H9 (cell line): ENCODE measurements around the gene CPEB2. TPM values are rescaled to one million over a fixed set of nuclear protein-coding genes. Genes with fewer than 3 reads are reported as not detected.

Source experiments
- DNase-seq: peaks from one replicate; pipeline ENCODE4 v3.0.0-alpha.2; 2017
- H2AFZ ChIP-seq: one replicate; pipeline ENCODE4 v1.6.1; 2013; ENCODE audit warnings: mild to moderate bottlenecking, low read length, control low read depth, moderate library complexity
- H2AK5ac ChIP-seq: 2 replicates; pipeline ENCODE4 v1.6.1; 2013; ENCODE audit warnings: low read length, control low read depth, mixed read lengths; ENCODE audit not compliant: insufficient read length
- H2BK120ac ChIP-seq: one replicate; pipeline ENCODE4 v1.6.1; 2013; ENCODE audit warnings: low read depth, mild to moderate bottlenecking, low read length, control low read depth, inconsistent platforms; ENCODE audit not compliant: poor library complexity, severe bottlenecking
- H2BK12ac ChIP-seq: 2 replicates; pipeline ENCODE4 v1.6.1; 2013; ENCODE audit warnings: low read length, control low read depth, mixed read lengths, low read depth; ENCODE audit not compliant: insufficient read length
- H2BK15ac ChIP-seq: 2 replicates; pipeline ENCODE4 v1.6.1; 2013; ENCODE audit warnings: low read depth, low read length, control low read depth
- H2BK20ac ChIP-seq: one replicate; pipeline ENCODE4 v1.6.1; 2013; ENCODE audit warnings: low read depth, mild to moderate bottlenecking, low read length, control low read depth, inconsistent platforms; ENCODE audit not compliant: poor library complexity, severe bottlenecking
- H2BK5ac ChIP-seq: 2 replicates; pipeline ENCODE4 v1.6.1; 2013; ENCODE audit warnings: low read length, control low read depth, mixed read lengths; ENCODE audit not compliant: insufficient read length
- H3K14ac ChIP-seq: 2 replicates; pipeline ENCODE4 v1.6.1; 2013; ENCODE audit warnings: low read length, control low read depth; ENCODE audit not compliant: insufficient read depth
- H3K18ac ChIP-seq: 2 replicates; pipeline ENCODE4 v1.6.1; 2013; ENCODE audit warnings: low read depth, mild to moderate bottlenecking, mixed read lengths, low read length, control low read depth; ENCODE audit not compliant: insufficient read length
- H3K23ac ChIP-seq: 2 replicates; pipeline ENCODE4 v1.6.1; 2013; ENCODE audit warnings: low read length, control low read depth, mixed read lengths, low read depth; ENCODE audit not compliant: insufficient read length
- H3K23me2 ChIP-seq: 2 replicates; pipeline ENCODE4 v1.6.1; 2013; ENCODE audit warnings: low read depth, mild to moderate bottlenecking, mixed read lengths, low read length, control low read depth; ENCODE audit not compliant: insufficient read length, poor library complexity, severe bottlenecking
- H3K27ac ChIP-seq: 2 replicates; pipeline ENCODE4 v1.5.1; 2013; ENCODE audit warnings: low read length, control low read depth, mixed read lengths, low read depth; ENCODE audit not compliant: insufficient read length
- H3K27me3 ChIP-seq: 2 replicates; pipeline ENCODE4 v1.6.1; 2013; ENCODE audit warnings: low read length, control low read depth, inconsistent platforms; ENCODE audit not compliant: insufficient read depth
- H3K4ac ChIP-seq: 2 replicates; pipeline ENCODE4 v1.6.1; 2013; ENCODE audit warnings: low read depth, mild to moderate bottlenecking, control low read depth, inconsistent platforms, low read length, moderate library complexity
- H3K4me1 ChIP-seq: 2 replicates; pipeline ENCODE4 v1.6.1; 2013; ENCODE audit warnings: low read length, control low read depth, inconsistent platforms; ENCODE audit not compliant: insufficient read depth
- H3K4me2 ChIP-seq: 2 replicates; pipeline ENCODE4 v1.6.1; 2013; ENCODE audit warnings: low read length, control low read depth, mixed read lengths; ENCODE audit not compliant: insufficient read length, insufficient read depth
- H3K56ac ChIP-seq: 2 replicates; pipeline ENCODE4 v1.6.1; 2013; ENCODE audit warnings: low read depth, mild to moderate bottlenecking, mixed read lengths, low read length, control low read depth; ENCODE audit not compliant: insufficient read length
- H3K79me1 ChIP-seq: 2 replicates; pipeline ENCODE4 v1.6.1; 2013; ENCODE audit warnings: low read depth, mild to moderate bottlenecking, moderate library complexity, low read length, control low read depth, inconsistent platforms; ENCODE audit not compliant: insufficient read depth, poor library complexity, severe bottlenecking
- H3K79me2 ChIP-seq: 2 replicates; pipeline ENCODE4 v1.6.1; 2013; ENCODE audit warnings: low read length, control low read depth, inconsistent platforms; ENCODE audit not compliant: insufficient read depth
- H3K9ac ChIP-seq: 2 replicates; pipeline ENCODE4 v1.6.1; 2013; ENCODE audit warnings: low read length, control low read depth, mixed read lengths; ENCODE audit not compliant: insufficient read length; ENCODE audit errors: extremely low read depth
- H3K9me3 ChIP-seq: one replicate; pipeline ENCODE4 v1.6.1; 2013; ENCODE audit warnings: low read depth, low read length, inconsistent platforms; ENCODE audit not compliant: control insufficient read depth
- H3T11ph ChIP-seq: one replicate; pipeline ENCODE4 v1.6.1; 2013; ENCODE audit warnings: mild to moderate bottlenecking, low read length, control low read depth, inconsistent platforms
- H4K20me1 ChIP-seq: one replicate; pipeline ENCODE4 v1.6.1; 2013; ENCODE audit not compliant: control insufficient read depth, insufficient read length, insufficient read depth
- H4K5ac ChIP-seq: 2 replicates; pipeline ENCODE4 v1.6.1; 2013; ENCODE audit warnings: low read depth, mild to moderate bottlenecking, mixed read lengths, low read length, control low read depth; ENCODE audit not compliant: insufficient read length
- H4K8ac ChIP-seq: replicated peaks from 2 replicates; pipeline ENCODE4 v1.6.1; 2013; ENCODE audit warnings: low read length, control low read depth, mixed read lengths, low read depth; ENCODE audit not compliant: insufficient read length
- H4K91ac ChIP-seq: 2 replicates; pipeline ENCODE4 v1.6.1; 2013; ENCODE audit warnings: low read depth, mild to moderate bottlenecking, moderate library complexity, mixed read lengths, low read length, control low read depth; ENCODE audit not compliant: insufficient read length
- H3K27ac Mint-ChIP-seq, 3 experiments: 2 replicates in 2 of 3; 3 replicates in 1 of 3; pipeline ENCODE4 v1.8.0; 2020 to 2021; ENCODE audit warnings: mixed read lengths in 3 of 3, mild to moderate bottlenecking in 1 of 3, moderate library complexity in 1 of 3
- H3K27me3 Mint-ChIP-seq: 2 replicates; pipeline ENCODE4 v1.8.0; 2021; ENCODE audit warnings: low read depth, mild to moderate bottlenecking, moderate library complexity, mixed read lengths
- H3K36me3 Mint-ChIP-seq, 3 experiments: 2 replicates in 2 of 3; 3 replicates in 1 of 3; pipeline ENCODE4 v1.8.0; 2020 to 2021; ENCODE audit warnings: low read depth in 3 of 3, mixed read lengths in 3 of 3; ENCODE audit not compliant: insufficient read depth in 1 of 3
- H3K4me1 Mint-ChIP-seq, 2 experiments: 2 replicates each; pipeline ENCODE4 v1.8.0; 2020; ENCODE audit warnings: mixed read lengths in 2 of 2
- H3K4me3 Mint-ChIP-seq, 2 experiments: 2 replicates in 1 of 2; 3 replicates in 1 of 2; pipeline ENCODE4 v1.8.0; 2020 to 2021; ENCODE audit warnings: mild to moderate bottlenecking in 2 of 2, mixed read lengths in 2 of 2, moderate library complexity in 1 of 2
- H3K9me3 Mint-ChIP-seq, 2 experiments: 2 replicates in 1 of 2; 3 replicates in 1 of 2; pipeline ENCODE4 v1.8.0; 2020; ENCODE audit warnings: mild to moderate bottlenecking in 2 of 2, mixed read lengths in 2 of 2, moderate library complexity in 1 of 2
- WGBS: extraction: QIAGEN DNeasy Blood & Tissue Kit; methylation state at CpG from one replicate; pipeline ENCODE4 v1.1.7; 2013; ENCODE audit warnings: missing lambda C conversion rate, low lambda C conversion rate, mixed read lengths; ENCODE audit not compliant: insufficient read length; ENCODE audit errors: extremely low coverage; 5-methylcytosine and 5-hydroxymethylcytosine counted together
- total RNA-seq: library from RNA; stranded (reverse); gene quantifications from 2 replicates; pipeline ENCODE4 v1.2.1, GENCODE V29; 2021
- TF ChIP-seq, protein P1 (sequence below): fragments of 200-600 bp; sonication (generic); conservative IDR thresholded peaks from 3 replicates; pipeline ENCODE4 v1.8.0; 2021; ENCODE audit warnings: antibody characterized with exemption, mild to moderate bottlenecking

CPEB2 gene
- total RNA-seq, 1 experiment from 2014 or later = 1.8 TPM

DNA sequence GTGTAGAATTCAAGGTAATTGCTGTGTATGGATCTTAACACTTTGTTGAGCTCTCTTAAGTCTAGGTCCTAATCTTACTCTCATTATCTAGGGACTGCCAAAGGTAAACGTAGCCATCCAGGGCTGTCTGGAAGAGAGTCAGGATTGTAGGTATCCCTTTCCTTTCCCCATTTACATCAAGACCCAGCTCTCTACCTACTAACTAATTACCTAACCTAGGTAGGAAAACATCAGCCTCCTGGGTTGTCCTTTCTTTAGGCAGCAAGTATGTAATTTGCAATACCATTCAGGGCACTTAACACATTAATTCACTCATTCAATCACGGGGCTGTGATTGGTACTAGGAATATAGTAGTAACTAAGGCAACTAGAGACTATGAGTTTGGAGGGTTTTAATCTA, 15.2 kb upstream of the CPEB2 start:
- H4K8ac ChIP-seq = no peak overlapping the region
- H3K9me3 ChIP-seq = no peaks in the 10 kb centered on the region

More for the DNA sequence above, 15.2 kb upstream of the CPEB2 start:
- no peaks in the 10 kb centered on the region for H3K4me1 ChIP-seq
- no peak overlapping the region for H2BK20ac ChIP-seq
- Mint-ChIP-seq H3K4me1 (peaks cover 3 to 4% of the 10 kb centered on the region in 2 experiments), H3K9me3 (no peaks in the 10 kb centered on the region), H3K36me3 (no peaks in the 10 kb centered on the region), H3K27me3 (no peaks in the 10 kb centered on the region), H3K4me3 (no peak overlapping the region), H3K27ac (no peak overlapping the region)
- H3K27ac ChIP-seq = no peak overlapping the region
- H4K91ac ChIP-seq = no peak overlapping the region
- no peak overlapping the region for H3K18ac ChIP-seq
- H3T11ph ChIP-seq = no peak overlapping the region
- no peak overlapping the region for H2AFZ ChIP-seq
- no peaks in the 10 kb centered on the region for H3K79me2 ChIP-seq
- no peak overlapping the region for H2BK15ac ChIP-seq
- H3K4ac ChIP-seq = no peak overlapping the region
- H3K4me2 ChIP-seq = no peak overlapping the region
- H3K14ac ChIP-seq = no peak overlapping the region
- TF ChIP-seq, protein P1, sequence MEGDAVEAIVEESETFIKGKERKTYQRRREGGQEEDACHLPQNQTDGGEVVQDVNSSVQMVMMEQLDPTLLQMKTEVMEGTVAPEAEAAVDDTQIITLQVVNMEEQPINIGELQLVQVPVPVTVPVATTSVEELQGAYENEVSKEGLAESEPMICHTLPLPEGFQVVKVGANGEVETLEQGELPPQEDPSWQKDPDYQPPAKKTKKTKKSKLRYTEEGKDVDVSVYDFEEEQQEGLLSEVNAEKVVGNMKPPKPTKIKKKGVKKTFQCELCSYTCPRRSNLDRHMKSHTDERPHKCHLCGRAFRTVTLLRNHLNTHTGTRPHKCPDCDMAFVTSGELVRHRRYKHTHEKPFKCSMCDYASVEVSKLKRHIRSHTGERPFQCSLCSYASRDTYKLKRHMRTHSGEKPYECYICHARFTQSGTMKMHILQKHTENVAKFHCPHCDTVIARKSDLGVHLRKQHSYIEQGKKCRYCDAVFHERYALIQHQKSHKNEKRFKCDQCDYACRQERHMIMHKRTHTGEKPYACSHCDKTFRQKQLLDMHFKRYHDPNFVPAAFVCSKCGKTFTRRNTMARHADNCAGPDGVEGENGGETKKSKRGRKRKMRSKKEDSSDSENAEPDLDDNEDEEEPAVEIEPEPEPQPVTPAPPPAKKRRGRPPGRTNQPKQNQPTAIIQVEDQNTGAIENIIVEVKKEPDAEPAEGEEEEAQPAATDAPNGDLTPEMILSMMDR = no peak
- DNase-seq = no peak
- H2AK5ac ChIP-seq = no peak overlapping the region
- H3K56ac ChIP-seq = no peak overlapping the region
- H3K9ac ChIP-seq = no peak overlapping the region
- H2BK12ac ChIP-seq = no peak overlapping the region
- WGBS = no CpG with 5 or more reads among the region's 2 CpGs
- H3K79me1 ChIP-seq = no peaks in the 10 kb centered on the region
- no peak overlapping the region for H2BK120ac ChIP-seq
- no peaks in the 10 kb centered on the region for H3K23me2 ChIP-seq
- H3K23ac ChIP-seq = no peak overlapping the region
- no peaks in the 10 kb centered on the region for H3K27me3 ChIP-seq
- no peak overlapping the region for H2BK5ac ChIP-seq
- H4K20me1 ChIP-seq = no peaks in the 10 kb centered on the region
- H4K5ac ChIP-seq = no peak overlapping the region
